BLaER1 (cell line): ENCODE results near the gene HOXB7.

Source experiments
- H3K27ac ChIP-seq: shearing (Covaris generic); formaldehyde crosslinking; 2 replicates; pipeline ENCODE4 v1.8.1; 2022
- H3K27me3 ChIP-seq: shearing (Covaris generic); formaldehyde crosslinking; 2 replicates; pipeline ENCODE4 v1.8.1; 2022
- H3K36me3 ChIP-seq: shearing (Covaris generic); formaldehyde crosslinking; 2 replicates; pipeline ENCODE4 v1.8.1; 2022
- H3K4me1 ChIP-seq: shearing (Covaris generic); formaldehyde crosslinking; 2 replicates; pipeline ENCODE4 v1.8.1; 2022
- H3K4me2 ChIP-seq: shearing (Covaris generic); formaldehyde crosslinking; 2 replicates; pipeline ENCODE4 v1.8.1; 2022
- H3K4me3 ChIP-seq: shearing (Covaris generic); formaldehyde crosslinking; 2 replicates; pipeline ENCODE4 v1.8.1; 2022
- H3K9ac ChIP-seq: shearing (Covaris generic); formaldehyde crosslinking; 2 replicates; pipeline ENCODE4 v1.8.1; 2022
- H3K9me3 ChIP-seq: shearing (Covaris generic); formaldehyde crosslinking; 2 replicates; pipeline ENCODE4 v1.8.1; 2022
- H4K20me1 ChIP-seq: shearing (Covaris generic); formaldehyde crosslinking; 2 replicates; pipeline ENCODE4 v1.8.1; 2022
- Cebpa-rat ChIP-seq: shearing (Covaris generic); IDR thresholded peaks from 2 replicates; pipeline ENCODE4 v1.8.1; 2022

HOXB7 gene

GRCh38 chr17:48637323-48638260 is 26.8 kb upstream of the HOXB7 start:
- Histone ChIP-seq H3K4me2 (no peak overlapping the region), H4K20me1 (peaks cover 99% of the 10 kb centered on the region), H3K4me3 (no peak overlapping the region), H3K4me1 (no peaks in the 10 kb centered on the region), H3K27me3 (peaks cover 100% of the 10 kb centered on the region), H3K9ac (no peak overlapping the region), H3K36me3 (no peaks in the 10 kb centered on the region), H3K27ac (no peak overlapping the region), H3K9me3 (peaks cover 8% of the 10 kb centered on the region; the same call in 1 of the 2 replicates)
- no peak for TF ChIP-seq Cebpa-rat

DNA sequence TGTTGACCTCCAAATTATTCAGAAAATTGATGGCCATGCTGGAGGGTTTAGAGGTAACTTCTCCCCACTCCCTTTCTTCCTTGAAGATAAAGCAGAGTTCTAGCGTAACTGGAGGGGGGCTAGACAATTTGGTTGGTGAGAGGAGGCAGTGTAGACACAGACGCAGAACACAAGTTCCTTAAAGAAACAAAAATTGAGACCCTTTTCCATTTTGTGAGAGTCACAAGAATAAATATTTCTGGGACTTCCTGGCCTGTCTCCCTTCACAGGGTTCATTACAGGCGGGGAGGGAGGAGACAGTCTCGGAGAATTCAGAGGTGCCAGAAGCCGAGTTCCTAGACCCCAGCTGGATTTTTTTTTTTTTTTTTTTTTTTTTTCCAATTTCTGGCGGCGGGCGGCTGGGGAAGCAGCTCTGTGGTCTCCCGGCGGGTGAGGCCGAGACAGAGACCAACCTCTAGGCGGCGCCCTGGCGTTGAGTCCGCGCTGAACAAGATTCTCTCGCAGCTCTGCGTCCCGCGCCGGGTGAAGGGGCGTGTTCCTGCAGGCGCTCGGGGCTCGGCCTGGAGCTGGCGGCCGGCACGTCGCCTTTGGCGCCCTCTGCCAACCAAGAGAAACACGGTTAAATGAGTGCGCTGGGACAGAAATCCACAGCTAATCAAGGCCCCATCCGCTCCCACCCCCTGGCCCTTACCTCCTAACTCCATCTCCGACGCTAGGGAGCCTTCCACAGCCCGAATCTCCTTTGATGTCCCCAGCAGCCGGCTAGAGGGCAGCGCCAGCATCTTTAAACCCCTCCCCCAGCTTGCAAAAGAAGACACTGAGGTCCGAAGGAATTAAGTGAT is 25.6 kb upstream of the HOXB7 start:
- H3K9me3 ChIP-seq = no peaks in the 10 kb centered on the region; the same call in 1 of the 2 replicates
- TF ChIP-seq Cebpa-rat = no peak
- H3K4me2 ChIP-seq = no peak overlapping the region; the same call in 1 of the 2 replicates
- no peak overlapping the region for H3K4me3 ChIP-seq
- H3K4me1 ChIP-seq = no peaks in the 10 kb centered on the region
- H4K20me1 ChIP-seq = peaks cover 99% of the 10 kb centered on the region
- no peaks in the 10 kb centered on the region for H3K36me3 ChIP-seq
- no peak overlapping the region for H3K9ac ChIP-seq
- H3K27ac ChIP-seq = no peak overlapping the region
- peaks cover 100% of the 10 kb centered on the region for H3K27me3 ChIP-seq

DNA sequence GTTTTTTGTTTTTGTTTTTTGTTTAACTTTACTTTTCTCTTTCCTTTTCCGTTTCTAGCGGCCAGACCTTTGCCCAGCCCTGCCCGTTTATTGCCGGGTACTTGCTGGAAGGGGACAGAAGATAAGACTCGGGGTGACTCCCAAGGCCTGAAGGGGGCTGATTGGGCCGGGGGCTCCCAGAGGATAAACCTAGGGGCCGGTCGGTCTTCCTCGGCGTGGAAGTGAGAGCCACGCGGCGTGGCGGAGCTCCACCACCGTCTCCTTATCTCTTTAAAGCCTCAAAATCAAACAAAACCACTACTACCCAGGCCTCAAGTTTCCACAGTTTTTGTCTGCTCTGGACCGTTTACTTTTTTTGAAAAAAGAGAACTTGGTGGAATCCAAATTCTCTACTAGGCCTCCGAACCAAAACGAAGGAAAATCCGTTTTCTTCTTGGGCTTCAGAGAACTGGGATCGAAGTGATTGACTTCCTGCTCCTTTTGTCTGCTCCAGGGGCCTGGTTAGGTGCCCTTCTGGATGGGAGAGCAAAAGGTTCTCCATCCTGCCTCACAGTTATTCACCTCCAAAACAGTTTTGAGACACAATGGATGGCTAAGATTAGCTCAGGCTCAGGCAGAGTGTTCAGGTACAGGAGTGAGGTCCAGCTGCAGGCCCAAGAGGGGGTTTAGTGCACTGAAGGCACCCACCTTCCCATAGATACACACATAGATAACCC is 23.8 kb upstream of the HOXB7 start:
- Histone ChIP-seq H3K4me3 (no peak overlapping the region), H3K36me3 (no peaks in the 10 kb centered on the region), H4K20me1 (peaks cover 100% of the 10 kb centered on the region), H3K27ac (no peak overlapping the region), H3K4me2 (no peak overlapping the region), H3K9me3 (no peaks in the 10 kb centered on the region; the same call in 1 of the 2 replicates), H3K4me1 (no peaks in the 10 kb centered on the region), H3K27me3 (peaks cover 100% of the 10 kb centered on the region), H3K9ac (no peak overlapping the region)
- TF ChIP-seq Cebpa-rat = no peak

DNA sequence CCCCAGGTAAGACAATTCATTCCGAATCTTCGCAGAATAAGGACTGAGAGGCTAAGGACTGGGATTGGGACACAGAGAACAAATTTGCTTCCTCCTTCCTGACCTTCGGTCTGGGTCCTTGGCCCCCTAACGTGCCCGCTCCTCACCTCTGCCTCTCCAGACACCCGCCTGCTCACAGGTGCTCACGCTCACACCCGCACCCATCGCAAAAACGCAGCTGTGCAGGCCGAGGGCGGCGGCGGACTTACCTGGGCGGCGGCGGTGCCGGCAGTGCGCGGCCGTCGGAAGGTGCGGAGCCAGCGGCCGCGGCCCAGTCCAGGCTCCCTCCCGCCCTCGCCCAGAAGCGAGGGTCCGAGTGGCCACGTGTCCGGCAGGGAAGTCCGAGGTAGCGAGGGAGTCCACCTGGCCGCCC is 22.5 kb upstream of the HOXB7 start:
- Histone ChIP-seq H3K9me3 (no peaks in the 10 kb centered on the region; the same call in 1 of the 2 replicates), H3K9ac (no peak overlapping the region), H3K27ac (no peak overlapping the region), H3K4me2 (no peak overlapping the region), H3K4me1 (no peaks in the 10 kb centered on the region), H3K4me3 (no peak overlapping the region), H3K36me3 (no peaks in the 10 kb centered on the region), H4K20me1 (peaks cover 100% of the 10 kb centered on the region), H3K27me3 (peaks cover 100% of the 10 kb centered on the region)
- TF ChIP-seq Cebpa-rat = no peak

DNA sequence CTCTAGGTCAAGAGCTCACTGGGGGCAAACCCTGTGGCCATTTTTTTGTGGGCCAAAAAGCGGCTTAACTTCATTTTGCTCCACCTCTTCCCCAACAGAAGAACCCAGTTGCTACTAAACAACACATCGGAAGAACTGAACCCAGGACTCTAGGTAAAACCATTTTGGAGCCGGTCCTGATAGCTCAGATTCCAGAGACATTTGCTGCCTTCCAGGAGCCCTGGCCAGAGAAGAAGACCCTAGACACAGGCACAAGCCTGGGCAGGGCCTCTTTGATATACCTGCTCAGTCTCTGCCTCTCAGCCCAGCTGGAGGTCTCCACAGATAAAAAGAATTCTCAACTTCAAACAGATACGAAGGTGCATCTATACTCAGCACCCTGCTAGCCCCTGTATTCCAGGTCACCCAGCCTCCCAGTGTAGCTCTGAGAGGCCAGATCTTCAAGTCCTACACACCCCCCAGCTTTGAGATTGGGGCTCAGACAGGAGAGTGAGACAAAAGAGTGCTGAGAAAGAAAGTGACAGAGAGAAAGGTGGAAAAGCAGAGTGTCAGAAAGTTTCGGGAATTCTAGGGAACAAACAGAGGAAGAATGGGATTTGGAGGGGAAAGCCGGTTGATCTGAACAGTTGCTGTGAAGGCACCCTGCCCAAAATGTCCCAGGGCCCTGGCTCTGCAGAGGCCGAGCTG is 21.9 kb upstream of the HOXB7 start:
- peaks cover 100% of the 10 kb centered on the region for H4K20me1 ChIP-seq
- no peaks in the 10 kb centered on the region for H3K36me3 ChIP-seq
- no peak overlapping the region for H3K27ac ChIP-seq
- H3K4me1 ChIP-seq = no peaks in the 10 kb centered on the region
- no peak overlapping the region for H3K4me3 ChIP-seq
- H3K27me3 ChIP-seq = peaks cover 100% of the 10 kb centered on the region
- TF ChIP-seq Cebpa-rat = no peak
- H3K4me2 ChIP-seq = no peak overlapping the region
- H3K9me3 ChIP-seq = no peaks in the 10 kb centered on the region; the same call in 1 of the 2 replicates
- H3K9ac ChIP-seq = no peak overlapping the region

GRCh38 chr17:48631693-48632578 is 21.1 kb upstream of the HOXB7 start:
- no peak for TF ChIP-seq Cebpa-rat
- H3K9ac ChIP-seq = no peak overlapping the region
- no peaks in the 10 kb centered on the region for H3K36me3 ChIP-seq
- no peaks in the 10 kb centered on the region; the same call in 1 of the 2 replicates for H3K9me3 ChIP-seq
- H3K27me3 ChIP-seq = peaks cover 100% of the 10 kb centered on the region
- peaks cover 100% of the 10 kb centered on the region for H4K20me1 ChIP-seq
- no peak overlapping the region for H3K4me3 ChIP-seq
- H3K4me2 ChIP-seq = no peak overlapping the region
- no peak overlapping the region for H3K27ac ChIP-seq
- no peaks in the 10 kb centered on the region for H3K4me1 ChIP-seq

- Histone ChIP-seq H3K9ac (no peak overlapping the region), H3K4me3 (no peak overlapping the region), H3K36me3 (no peaks in the 10 kb centered on the region), H3K4me1 (no peaks in the 10 kb centered on the region), H4K20me1 (peaks cover 99% of the 10 kb centered on the region), H3K4me2 (no peak overlapping the region), H3K27ac (no peak overlapping the region), H3K9me3 (no peaks in the 10 kb centered on the region; the same call in 1 of the 2 replicates), H3K27me3 (peaks cover 100% of the 10 kb centered on the region)
- TF ChIP-seq Cebpa-rat = no peak
These were observed 20.3 kb upstream of the HOXB7 start for GRCh38 chr17:48630925-48631692.
